ENCODE results near the gene RIPOR2.
"Not testable (repeated sequence)": the region's sequence is repeated elsewhere in the genome, so short reads cannot be mapped to it uniquely, and the experiment has no call there.

The RIPOR2 gene

DNA sequence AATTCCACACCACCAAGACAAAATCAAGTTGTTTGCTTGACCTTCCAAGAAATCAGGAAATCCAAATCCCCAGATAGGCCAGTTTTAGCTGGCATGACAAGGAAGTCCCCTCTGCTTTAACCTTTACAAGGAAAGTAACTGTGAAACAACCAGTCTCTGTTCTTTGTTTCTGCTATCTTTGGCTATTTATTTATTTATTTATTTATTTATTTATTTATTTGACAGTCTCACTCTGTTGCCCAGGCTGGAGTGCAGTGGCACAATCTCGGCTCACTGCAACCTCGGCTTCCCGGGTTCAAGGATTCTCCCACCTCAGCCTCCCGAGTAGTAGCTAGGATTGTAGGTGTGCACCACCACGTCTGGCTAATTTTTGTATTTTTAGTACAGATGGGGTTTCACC lies 175.6 kb downstream of the RIPOR2 start:
- H3K36me3 ChIP-seq (ENCODE audit: control insufficient read depth, insufficient read depth, low read length) = no peaks in the 10 kb centered on the region
- H3K4me2 ChIP-seq (ENCODE audit: low read length) = no peak overlapping the region
- H3K9ac ChIP-seq (ENCODE audit: low read length) = no peak overlapping the region
- H3K4me1 ChIP-seq (ENCODE audit: control insufficient read depth, low read depth, low read length) = no peaks in the 10 kb centered on the region
- no peak overlapping the region for H2BK15ac ChIP-seq (replicated peaks; ENCODE audit: low read depth)
- no peak overlapping the region for H2AK5ac ChIP-seq (ENCODE audit: low read length)
- H2BK5ac ChIP-seq (ENCODE audit: low read length) = no peak overlapping the region
- no peak overlapping the region for H3K27ac ChIP-seq (ENCODE audit: low read depth, low read length)
- no peak overlapping the region for H4K8ac ChIP-seq (ENCODE audit: low read depth, low read length)
- no peak overlapping the region for H2BK120ac ChIP-seq (ENCODE audit: low read depth, low read length)
- H3K4ac ChIP-seq (ENCODE audit: low read depth, low read length) = no peak overlapping the region
- no peak overlapping the region for H3K18ac ChIP-seq (ENCODE audit: low read length)
- no peaks in the 10 kb centered on the region for H3K79me2 ChIP-seq (ENCODE audit: control insufficient read depth, insufficient read depth, low read length)
- no peak overlapping the region for H3K56ac ChIP-seq (ENCODE audit: low read length)
- WGBS (ENCODE audit: extremely low coverage, insufficient coverage, low lambda C conversion rate) = no CpG with 5 or more reads among the region's 5 CpGs
- no peak for DNase-seq
- H3K23ac ChIP-seq (ENCODE audit: low read length) = no peak overlapping the region
- no peaks in the 10 kb centered on the region for H3K27me3 ChIP-seq (ENCODE audit: insufficient read depth, low read length, poor library complexity)
- H3K79me1 ChIP-seq (ENCODE audit: low read length) = no peaks in the 10 kb centered on the region
- H3K4me3 ChIP-seq (ENCODE audit: low read length) = no peak overlapping the region
- H4K5ac ChIP-seq (ENCODE audit: low read length) = no peak overlapping the region

DNA sequence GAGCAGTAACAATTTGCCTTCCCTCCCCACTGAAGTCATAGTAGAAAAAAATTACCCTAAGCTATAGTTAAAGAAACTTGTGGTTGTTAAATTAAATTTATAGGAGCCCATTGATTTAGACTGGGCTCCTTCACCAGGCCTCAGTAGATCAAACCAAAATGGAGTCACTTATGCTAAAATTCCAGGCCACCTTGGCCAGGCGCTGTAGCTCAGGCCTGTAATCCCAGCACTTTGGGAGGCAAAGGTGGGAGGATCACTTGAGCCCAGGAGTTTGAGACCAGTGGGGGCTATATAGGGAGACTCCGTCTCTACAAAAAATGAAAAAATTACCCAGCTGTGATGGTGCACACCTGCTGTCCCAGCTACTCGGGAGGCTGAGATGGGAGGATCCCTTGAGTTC lies 176.0 kb downstream of the RIPOR2 start:
- H3K23ac ChIP-seq (ENCODE audit: low read length) = no peak overlapping the region
- no peak overlapping the region for H2BK120ac ChIP-seq (ENCODE audit: low read depth, low read length)
- no peaks in the 10 kb centered on the region for H3K79me1 ChIP-seq (ENCODE audit: low read length)
- H3K27me3 ChIP-seq (ENCODE audit: insufficient read depth, low read length, poor library complexity) = no peaks in the 10 kb centered on the region
- H3K79me2 ChIP-seq (ENCODE audit: control insufficient read depth, insufficient read depth, low read length) = no peaks in the 10 kb centered on the region
- DNase-seq = no peak
- no peak overlapping the region for H3K4me2 ChIP-seq (ENCODE audit: low read length)
- no peak overlapping the region for H2BK15ac ChIP-seq (replicated peaks; ENCODE audit: low read depth)
- no peak overlapping the region for H2AK5ac ChIP-seq (ENCODE audit: low read length)
- no peak overlapping the region for H3K18ac ChIP-seq (ENCODE audit: low read length)
- no peaks in the 10 kb centered on the region for H3K4me1 ChIP-seq (ENCODE audit: control insufficient read depth, low read depth, low read length)
- H2BK5ac ChIP-seq (ENCODE audit: low read length) = no peak overlapping the region
- no peak overlapping the region for H3K56ac ChIP-seq (ENCODE audit: low read length)
- no CpG with 5 or more reads among the region's 3 CpGs for WGBS (ENCODE audit: extremely low coverage, insufficient coverage, low lambda C conversion rate)
- H4K5ac ChIP-seq (ENCODE audit: low read length) = no peak overlapping the region
- H3K36me3 ChIP-seq (ENCODE audit: control insufficient read depth, insufficient read depth, low read length) = no peaks in the 10 kb centered on the region
- H3K27ac ChIP-seq (ENCODE audit: low read depth, low read length) = no peak overlapping the region
- no peak overlapping the region for H3K4ac ChIP-seq (ENCODE audit: low read depth, low read length)
- no peak overlapping the region for H3K4me3 ChIP-seq (ENCODE audit: low read length)
- H3K9ac ChIP-seq (ENCODE audit: low read length) = no peak overlapping the region
- no peak overlapping the region for H4K8ac ChIP-seq (ENCODE audit: low read depth, low read length)

DNA sequence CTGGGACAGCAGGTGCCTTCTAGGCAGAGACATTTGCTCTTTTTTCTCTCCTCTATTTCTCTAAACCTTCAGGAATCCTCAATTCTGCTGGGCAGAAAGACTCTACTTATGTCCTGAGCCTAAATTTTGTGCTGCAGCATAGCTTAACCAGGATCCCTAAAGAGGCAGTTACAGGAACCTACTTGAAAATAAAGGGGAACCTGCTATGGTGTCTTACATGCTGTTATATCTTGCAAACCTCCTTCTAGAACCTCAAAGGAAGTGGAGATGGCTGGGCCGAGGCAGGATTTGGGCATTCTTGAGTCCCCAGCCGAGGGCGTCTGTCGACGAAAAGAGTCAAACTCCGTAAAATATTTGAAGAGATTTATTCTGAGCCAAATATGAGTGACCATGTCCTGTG lies 178.1 kb downstream of the RIPOR2 start:
- H3K4me3 ChIP-seq (ENCODE audit: low read length) = no peak overlapping the region
- no peaks in the 10 kb centered on the region for H3K79me2 ChIP-seq (ENCODE audit: control insufficient read depth, insufficient read depth, low read length)
- no peak overlapping the region for H3K56ac ChIP-seq (ENCODE audit: low read length)
- no peak overlapping the region for H2BK120ac ChIP-seq (ENCODE audit: low read depth, low read length)
- no peak overlapping the region for H3K23ac ChIP-seq (ENCODE audit: low read length)
- H2BK5ac ChIP-seq (ENCODE audit: low read length) = no peak overlapping the region
- H3K27ac ChIP-seq (ENCODE audit: low read depth, low read length) = no peak overlapping the region
- H3K4me2 ChIP-seq (ENCODE audit: low read length) = no peak overlapping the region
- H2BK15ac ChIP-seq (replicated peaks; ENCODE audit: low read depth) = no peak overlapping the region
- H3K18ac ChIP-seq (ENCODE audit: low read length) = no peak overlapping the region
- no peaks in the 10 kb centered on the region for H3K79me1 ChIP-seq (ENCODE audit: low read length)
- H3K4me1 ChIP-seq (ENCODE audit: control insufficient read depth, low read depth, low read length) = no peaks in the 10 kb centered on the region
- no peaks in the 10 kb centered on the region for H3K36me3 ChIP-seq (ENCODE audit: control insufficient read depth, insufficient read depth, low read length)
- no CpG with 5 or more reads among the region's 6 CpGs for WGBS (ENCODE audit: extremely low coverage, insufficient coverage, low lambda C conversion rate)
- H3K9ac ChIP-seq (ENCODE audit: low read length) = no peak overlapping the region
- H4K5ac ChIP-seq (ENCODE audit: low read length) = no peak overlapping the region
- H3K27me3 ChIP-seq (ENCODE audit: insufficient read depth, low read length, poor library complexity) = no peaks in the 10 kb centered on the region
- no peak overlapping the region for H2AK5ac ChIP-seq (ENCODE audit: low read length)
- H3K4ac ChIP-seq (ENCODE audit: low read depth, low read length) = no peak overlapping the region
- no peak overlapping the region for H4K8ac ChIP-seq (ENCODE audit: low read depth, low read length)
- no peak for DNase-seq

DNA sequence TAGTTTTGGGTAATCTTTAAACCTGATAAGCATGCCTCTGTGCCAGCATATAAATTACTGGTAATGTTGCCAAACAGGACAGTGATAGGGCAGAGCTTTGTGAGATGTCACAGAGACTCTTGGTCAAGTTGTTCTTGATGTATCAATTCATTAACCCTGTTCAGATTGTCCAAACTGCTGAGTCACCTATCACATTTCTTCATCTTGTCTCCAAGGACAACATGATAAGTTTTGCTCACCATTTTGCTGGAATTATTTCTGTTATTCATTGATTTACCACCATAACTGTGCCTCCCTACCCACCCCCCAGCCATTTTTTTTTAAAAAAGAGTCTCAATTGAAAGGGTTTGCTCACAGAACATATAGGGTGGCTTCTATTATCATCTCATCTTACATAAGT lies 180.5 kb downstream of the RIPOR2 start:
- H3K27me3 ChIP-seq (ENCODE audit: insufficient read depth, low read length, poor library complexity) = no peaks in the 10 kb centered on the region
- no peak overlapping the region for H4K5ac ChIP-seq (ENCODE audit: low read length)
- H3K4me2 ChIP-seq (ENCODE audit: low read length) = no peak overlapping the region

DNA sequence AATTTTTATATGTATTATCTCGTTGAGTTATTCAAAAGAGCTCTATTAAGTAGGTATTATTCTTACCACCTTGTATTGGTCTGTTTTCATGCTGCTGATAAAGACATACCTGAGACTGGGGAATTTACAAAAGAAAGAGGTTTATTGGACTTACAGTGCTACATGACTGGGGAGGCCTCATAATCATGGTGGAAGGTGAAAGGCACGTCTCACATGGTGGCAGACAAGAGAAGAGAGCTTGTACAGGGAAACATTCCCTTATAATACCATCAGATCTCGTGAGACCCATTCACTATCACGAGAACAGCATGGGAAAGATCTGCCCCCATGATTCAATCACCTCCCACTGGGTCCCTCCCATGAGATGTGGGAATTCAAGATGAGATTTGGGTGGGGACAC lies 181.4 kb downstream of the RIPOR2 start:
- not testable (repeated sequence) for DNase-seq

More for the DNA sequence above, 180.5 kb downstream of the RIPOR2 start:
- Histone ChIP-seq H3K36me3 (ENCODE audit: control insufficient read depth, insufficient read depth, low read length) (no peaks in the 10 kb centered on the region), H3K4me3 (ENCODE audit: low read length) (no peak overlapping the region), H3K23ac (ENCODE audit: low read length) (no peak overlapping the region), H2BK15ac (replicated peaks; ENCODE audit: low read depth) (no peak overlapping the region), H4K8ac (ENCODE audit: low read depth, low read length) (no peak overlapping the region), H2AK5ac (ENCODE audit: low read length) (no peak overlapping the region), H3K27ac (ENCODE audit: low read depth, low read length) (no peak overlapping the region), H3K79me1 (ENCODE audit: low read length) (no peaks in the 10 kb centered on the region), H3K79me2 (ENCODE audit: control insufficient read depth, insufficient read depth, low read length) (no peaks in the 10 kb centered on the region), H3K4me1 (ENCODE audit: control insufficient read depth, low read depth, low read length) (no peaks in the 10 kb centered on the region), H3K9ac (ENCODE audit: low read length) (no peak overlapping the region), H3K4ac (ENCODE audit: low read depth, low read length) (no peak overlapping the region), H2BK120ac (ENCODE audit: low read depth, low read length) (no peak overlapping the region), H3K18ac (ENCODE audit: low read length) (no peak overlapping the region), H3K56ac (ENCODE audit: low read length) (no peak overlapping the region), H2BK5ac (ENCODE audit: low read length) (no peak overlapping the region)
- no peak for DNase-seq

More for the DNA sequence above, 181.4 kb downstream of the RIPOR2 start:
- H3K23ac ChIP-seq (ENCODE audit: low read length); H2BK15ac ChIP-seq (replicated peaks; ENCODE audit: low read depth); H3K4ac ChIP-seq (ENCODE audit: low read depth, low read length); H3K27ac ChIP-seq (ENCODE audit: low read depth, low read length); H3K4me3 ChIP-seq (ENCODE audit: low read length); H3K4me1 ChIP-seq (ENCODE audit: control insufficient read depth, low read depth, low read length); H3K79me2 ChIP-seq (ENCODE audit: control insufficient read depth, insufficient read depth, low read length); H3K9ac ChIP-seq (ENCODE audit: low read length); H3K79me1 ChIP-seq (ENCODE audit: low read length); H3K4me2 ChIP-seq (ENCODE audit: low read length); H3K36me3 ChIP-seq (ENCODE audit: control insufficient read depth, insufficient read depth, low read length); H3K56ac ChIP-seq (ENCODE audit: low read length); H3K27me3 ChIP-seq (ENCODE audit: insufficient read depth, low read length, poor library complexity); H2AK5ac ChIP-seq (ENCODE audit: low read length); H3K18ac ChIP-seq (ENCODE audit: low read length); H2BK5ac ChIP-seq (ENCODE audit: low read length); H4K8ac ChIP-seq (ENCODE audit: low read depth, low read length); H4K5ac ChIP-seq (ENCODE audit: low read length); H2BK120ac ChIP-seq (ENCODE audit: low read depth, low read length): not testable (repeated sequence)
- no CpG with 5 or more reads among the region's 4 CpGs for WGBS (ENCODE audit: extremely low coverage, insufficient coverage, low lambda C conversion rate)

Measured in mesendoderm (in vitro differentiated cells).